Measurements from ENCODE around the gene SLC2A6. TPM values are rescaled to one million over a fixed set of nuclear protein-coding genes. Genes with fewer than 3 reads are reported as not detected.

Gene SLC2A6
- polyA plus RNA-seq, 2 donors, result 0.69 TPM

DNA sequence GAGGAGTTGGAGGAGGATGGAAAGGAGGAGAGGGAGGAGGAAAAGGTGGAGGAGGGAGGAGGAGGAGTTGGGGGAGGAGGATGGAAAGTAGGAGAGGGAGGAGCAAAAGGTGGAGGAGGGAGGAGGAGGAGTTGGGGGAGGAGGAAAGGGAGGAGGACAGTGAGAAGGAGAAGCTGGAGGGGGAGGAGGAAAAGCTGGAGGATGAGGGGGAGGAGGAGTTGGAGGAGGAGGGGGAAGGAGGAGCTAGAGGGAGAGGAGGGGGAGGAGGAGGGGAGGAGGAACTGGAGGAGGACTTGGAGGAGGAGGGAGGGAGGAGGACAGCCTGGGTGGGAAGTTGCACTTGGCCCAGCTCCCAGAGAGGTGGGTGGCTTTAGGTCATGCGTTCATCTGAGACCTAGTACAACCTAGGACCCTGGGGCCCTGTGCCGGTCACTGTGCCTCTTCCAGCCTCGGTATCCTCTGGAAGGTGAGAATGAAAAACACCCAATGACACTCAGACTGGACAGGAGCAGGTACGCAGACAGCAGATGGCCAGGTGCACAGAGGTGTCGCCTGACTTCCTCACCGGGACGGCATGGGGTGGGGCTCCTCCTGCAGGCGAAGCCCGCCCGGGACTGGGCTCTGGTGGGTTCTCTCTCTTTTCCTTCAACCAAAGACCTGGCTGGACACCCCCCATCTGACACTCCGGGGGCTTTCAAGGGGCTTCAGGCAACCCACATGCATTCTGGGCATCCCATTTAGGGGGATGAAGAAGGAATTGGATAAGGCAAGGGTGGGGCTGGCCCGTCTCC is 12.2 kb upstream of the SLC2A6 start:
- 78 to 79% methylated on average over 12 of the region's 12 CpGs for WGBS, 2 donors
- Histone ChIP-seq H3K27me3 (ENCODE audit: control insufficient read depth in 1 of 2, insufficient read depth in 2 of 2, low read length in 2 of 2) (no peaks in the 10 kb centered on the region), H3K4me3 (ENCODE audit: low read depth in 1 of 2, low read length in 2 of 2) (no peak overlapping the region), H3K9me3 (ENCODE audit: control insufficient read depth in 2 of 2, insufficient read depth in 1 of 2, low read depth in 1 of 2, low read length in 1 of 2) (no peaks in the 10 kb centered on the region), H3K4me1 (ENCODE audit: control insufficient read depth in 2 of 2, insufficient read depth in 2 of 2, low read length in 1 of 2) (peaks cover 0 to 3% of the 10 kb centered on the region in 2 donors), H3K36me3 (ENCODE audit: control insufficient read depth in 2 of 2, insufficient read depth in 2 of 2, low read length in 1 of 2) (no peaks in the 10 kb centered on the region), H3K27ac (ENCODE audit: low read depth in 2 of 2, low read length in 1 of 2) (no peak overlapping the region)

DNA sequence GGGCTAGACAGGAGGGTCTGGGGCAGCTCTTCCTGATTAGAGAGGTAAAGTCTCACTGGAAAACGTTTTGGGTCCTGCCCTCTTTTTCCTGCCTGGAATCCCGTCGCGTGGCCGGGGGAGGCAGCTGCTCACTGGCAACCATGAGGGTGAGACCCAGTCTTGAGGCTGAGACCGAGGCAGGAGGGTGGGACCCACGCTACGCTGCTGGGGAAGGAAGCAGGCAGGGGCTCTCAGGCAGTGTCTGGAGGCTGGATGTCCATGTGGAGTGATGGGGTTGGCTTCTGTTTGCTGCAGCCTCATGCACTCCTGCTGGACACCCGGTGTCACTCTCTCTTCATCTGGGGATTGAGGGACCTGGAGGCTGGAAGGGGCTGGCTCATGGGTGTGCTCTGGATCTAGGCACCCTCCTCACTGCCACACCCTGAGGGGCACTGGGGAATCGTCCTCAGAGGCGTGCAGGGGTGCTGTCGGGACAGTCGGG is 11.3 kb upstream of the SLC2A6 start:
- H3K4me3 ChIP-seq (ENCODE audit: low read depth in 1 of 2, low read length in 2 of 2), result no peak overlapping the region
- H3K9me3 ChIP-seq (ENCODE audit: control insufficient read depth in 2 of 2, insufficient read depth in 1 of 2, low read depth in 1 of 2, low read length in 1 of 2), result no peaks in the 10 kb centered on the region
- H3K36me3 ChIP-seq (ENCODE audit: control insufficient read depth in 2 of 2, insufficient read depth in 2 of 2, low read length in 1 of 2), result no peaks in the 10 kb centered on the region
- H3K4me1 ChIP-seq (ENCODE audit: control insufficient read depth in 2 of 2, insufficient read depth in 2 of 2, low read length in 1 of 2), result peaks cover 0 to 3% of the 10 kb centered on the region in 2 donors
- WGBS, 2 donors, result 54 to 60% methylated on average over 13 of the region's 13 CpGs
- no peaks in the 10 kb centered on the region for H3K27me3 ChIP-seq (ENCODE audit: control insufficient read depth in 1 of 2, insufficient read depth in 2 of 2, low read length in 2 of 2)
- H3K27ac ChIP-seq (ENCODE audit: low read depth in 2 of 2, low read length in 1 of 2), result no peak overlapping the region

DNA sequence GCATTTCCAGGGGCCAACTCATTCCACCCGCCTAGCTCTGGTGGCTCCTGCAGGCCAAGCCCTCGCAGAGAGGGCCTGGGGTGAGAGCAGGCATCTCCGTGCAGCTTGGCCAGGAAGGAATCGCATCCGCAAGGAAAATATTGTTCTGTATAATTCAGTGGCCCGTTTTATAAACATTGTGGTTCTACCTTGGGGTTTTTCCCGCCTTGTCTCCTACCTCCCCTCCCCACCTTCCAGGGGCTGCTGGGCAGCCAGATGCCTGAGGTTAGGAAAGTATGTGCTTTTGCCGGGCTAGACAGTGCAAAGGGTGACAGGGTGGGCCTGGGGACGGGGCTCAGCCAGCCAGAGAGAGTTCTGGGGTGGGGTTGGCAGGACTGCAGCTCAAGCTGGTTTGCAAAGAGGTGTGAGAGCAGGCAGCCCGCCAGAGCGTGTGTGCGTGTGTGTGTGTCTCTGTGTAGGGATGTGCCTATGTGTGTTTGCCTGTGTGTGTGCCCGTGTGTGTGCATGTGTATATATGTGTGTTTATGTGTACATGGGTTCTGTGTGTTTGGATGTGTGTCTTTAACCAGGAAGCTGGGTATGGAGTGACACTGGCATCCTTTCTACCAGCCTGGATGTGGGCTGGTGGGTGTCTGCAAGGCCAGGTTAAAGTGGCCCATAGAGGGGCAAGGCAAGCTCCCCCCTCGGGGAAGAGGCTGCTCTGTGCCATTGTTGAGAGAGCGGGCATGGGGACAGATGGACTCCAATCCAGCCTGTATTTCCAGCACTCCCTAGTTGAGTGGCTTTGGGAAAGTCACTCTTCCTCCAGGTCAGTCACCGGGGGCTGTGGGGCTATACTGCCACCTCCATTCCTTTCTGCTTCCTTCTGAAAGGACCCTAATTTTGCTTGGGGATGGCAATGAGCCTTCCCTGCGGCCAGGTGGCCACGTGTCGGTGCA is 10.6 kb upstream of the SLC2A6 start:
- H3K36me3 ChIP-seq (ENCODE audit: control insufficient read depth in 2 of 2, insufficient read depth in 2 of 2, low read length in 1 of 2), result no peaks in the 10 kb centered on the region
- peaks cover 0 to 3% of the 10 kb centered on the region in 2 donors for H3K4me1 ChIP-seq (ENCODE audit: control insufficient read depth in 2 of 2, insufficient read depth in 2 of 2, low read length in 1 of 2)
- no peak overlapping the region for H3K4me3 ChIP-seq (ENCODE audit: low read depth in 1 of 2, low read length in 2 of 2)
- no peaks in the 10 kb centered on the region for H3K9me3 ChIP-seq (ENCODE audit: control insufficient read depth in 2 of 2, insufficient read depth in 1 of 2, low read depth in 1 of 2, low read length in 1 of 2)
- no peaks in the 10 kb centered on the region for H3K27me3 ChIP-seq (ENCODE audit: control insufficient read depth in 1 of 2, insufficient read depth in 2 of 2, low read length in 2 of 2)
- H3K27ac ChIP-seq (ENCODE audit: low read depth in 2 of 2, low read length in 1 of 2), result no peak overlapping the region
- 81 to 82% methylated on average over 19 of the region's 19 CpGs for WGBS, 2 donors

DNA sequence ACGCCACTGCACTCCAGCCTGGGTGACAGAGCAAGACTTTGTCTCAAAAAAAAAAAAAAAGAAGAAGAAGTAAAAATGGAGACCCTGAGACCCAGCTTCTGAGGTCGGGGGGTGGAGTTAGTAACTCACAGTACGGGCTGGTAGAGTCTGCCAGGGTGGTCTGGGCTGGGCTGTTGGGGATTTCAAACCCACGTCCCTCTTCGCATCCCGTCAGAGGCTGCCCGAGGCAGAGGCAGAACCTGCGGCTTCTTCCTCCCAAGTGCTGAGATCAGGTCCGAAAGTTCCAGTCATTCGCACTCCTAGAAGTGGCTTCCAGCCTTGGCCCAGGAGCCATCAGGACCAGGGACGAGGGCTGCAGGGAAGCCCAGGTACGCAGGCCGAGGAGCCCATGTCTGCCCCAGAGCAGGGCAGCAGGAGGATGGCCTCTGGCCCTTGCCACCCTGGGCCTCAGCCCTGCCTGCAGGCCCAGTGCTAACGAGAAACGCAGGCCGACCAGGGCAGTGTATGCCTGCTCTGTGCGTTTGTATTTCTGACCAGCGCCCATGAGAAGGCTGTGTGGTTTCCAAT is 9.9 kb upstream of the SLC2A6 start:
- Histone ChIP-seq H3K36me3 (ENCODE audit: control insufficient read depth in 2 of 2, insufficient read depth in 2 of 2, low read length in 1 of 2) (no peaks in the 10 kb centered on the region), H3K4me3 (ENCODE audit: low read depth in 1 of 2, low read length in 2 of 2) (no peak overlapping the region), H3K27ac (ENCODE audit: low read depth in 2 of 2, low read length in 1 of 2) (no peak overlapping the region), H3K27me3 (ENCODE audit: control insufficient read depth in 1 of 2, insufficient read depth in 2 of 2, low read length in 2 of 2) (no peaks in the 10 kb centered on the region), H3K9me3 (ENCODE audit: control insufficient read depth in 2 of 2, insufficient read depth in 1 of 2, low read depth in 1 of 2, low read length in 1 of 2) (no peaks in the 10 kb centered on the region), H3K4me1 (ENCODE audit: control insufficient read depth in 2 of 2, insufficient read depth in 2 of 2, low read length in 1 of 2) (peaks cover 0 to 3% of the 10 kb centered on the region in 2 donors)
- WGBS, 2 donors, result 87% methylated on average over 17 to 18 of the region's 18 CpGs

DNA sequence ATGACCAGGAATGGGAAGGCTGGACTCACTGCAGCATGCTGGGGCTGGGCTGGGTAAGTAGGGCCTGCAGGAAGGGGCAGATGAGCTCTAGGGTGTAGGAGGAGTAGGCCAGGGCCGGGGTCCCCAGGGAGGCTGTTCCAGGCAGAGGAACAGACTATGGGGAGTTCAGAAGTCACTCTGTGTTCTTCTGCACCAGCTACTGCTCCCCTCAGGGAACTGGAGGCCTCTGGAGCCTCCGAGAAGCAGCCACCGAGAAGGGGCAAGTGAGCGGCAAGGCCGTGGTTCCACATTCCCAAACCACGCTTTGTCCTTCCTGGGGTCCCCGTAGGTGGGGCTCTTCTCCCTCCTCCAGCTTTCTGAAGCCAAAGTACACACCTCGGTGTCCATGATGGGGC is 8.4 kb upstream of the SLC2A6 start:
- no peaks in the 10 kb centered on the region for H3K4me1 ChIP-seq (ENCODE audit: control insufficient read depth in 2 of 2, insufficient read depth in 2 of 2, low read length in 1 of 2)
- 86 to 88% methylated on average over 8 of the region's 8 CpGs for WGBS, 2 donors
- H3K9me3 ChIP-seq (ENCODE audit: control insufficient read depth in 2 of 2, insufficient read depth in 1 of 2, low read depth in 1 of 2, low read length in 1 of 2), result no peaks in the 10 kb centered on the region
- no peaks in the 10 kb centered on the region for H3K27me3 ChIP-seq (ENCODE audit: control insufficient read depth in 1 of 2, insufficient read depth in 2 of 2, low read length in 2 of 2)
- no peaks in the 10 kb centered on the region for H3K36me3 ChIP-seq (ENCODE audit: control insufficient read depth in 2 of 2, insufficient read depth in 2 of 2, low read length in 1 of 2)
- H3K27ac ChIP-seq (ENCODE audit: low read depth in 2 of 2, low read length in 1 of 2), result no peak overlapping the region
- no peak overlapping the region for H3K4me3 ChIP-seq (ENCODE audit: low read depth in 1 of 2, low read length in 2 of 2)

DNA sequence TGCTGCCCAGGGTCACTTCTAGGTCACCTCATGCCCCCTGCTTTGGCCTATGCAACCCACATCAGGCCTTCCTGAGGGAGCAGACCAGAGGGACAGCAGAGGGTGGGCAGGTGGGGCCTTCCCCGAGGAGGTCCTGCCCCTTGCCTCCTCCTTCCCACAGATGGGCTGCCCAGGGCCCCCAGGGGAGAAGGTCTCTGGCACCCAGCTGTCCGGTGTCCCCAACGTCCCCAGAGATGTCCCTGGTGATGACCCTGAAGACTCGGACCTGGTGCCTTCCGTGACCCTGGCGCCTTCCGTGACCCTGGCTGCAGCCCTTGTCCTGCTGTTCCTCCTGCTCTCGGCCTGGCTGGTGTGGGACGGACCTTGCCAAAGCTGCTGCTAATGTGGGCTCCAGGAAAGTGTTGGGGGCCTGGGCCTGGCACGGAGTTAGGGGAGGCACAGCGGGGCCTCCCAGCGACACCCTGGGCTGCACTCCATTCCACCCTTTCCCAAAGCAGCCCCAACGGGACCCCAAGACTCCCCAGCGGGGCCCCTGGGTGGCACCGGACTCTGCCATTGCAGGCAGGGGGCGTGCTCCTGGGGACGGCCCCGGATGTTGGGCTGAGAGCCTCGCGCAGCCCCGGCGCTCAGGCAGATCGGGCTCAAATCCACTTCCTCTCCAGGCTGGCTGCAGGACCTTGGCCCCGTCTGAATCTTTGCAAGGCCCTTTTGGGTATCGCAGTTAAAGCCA is 6.8 kb upstream of the SLC2A6 start:
- no peaks in the 10 kb centered on the region for H3K4me1 ChIP-seq (ENCODE audit: control insufficient read depth in 2 of 2, insufficient read depth in 2 of 2, low read length in 1 of 2)
- H3K9me3 ChIP-seq (ENCODE audit: control insufficient read depth in 2 of 2, insufficient read depth in 1 of 2, low read depth in 1 of 2, low read length in 1 of 2), result no peaks in the 10 kb centered on the region
- 54 to 59% methylated on average over 23 to 25 of the region's 25 CpGs for WGBS, 2 donors
- H3K36me3 ChIP-seq (ENCODE audit: control insufficient read depth in 2 of 2, insufficient read depth in 2 of 2, low read length in 1 of 2), result no peaks in the 10 kb centered on the region
- H3K27ac ChIP-seq (ENCODE audit: low read depth in 2 of 2, low read length in 1 of 2), result no peak overlapping the region
- no peak overlapping the region for H3K4me3 ChIP-seq (ENCODE audit: low read depth in 1 of 2, low read length in 2 of 2)
- no peaks in the 10 kb centered on the region for H3K27me3 ChIP-seq (ENCODE audit: control insufficient read depth in 1 of 2, insufficient read depth in 2 of 2, low read length in 2 of 2)

DNA sequence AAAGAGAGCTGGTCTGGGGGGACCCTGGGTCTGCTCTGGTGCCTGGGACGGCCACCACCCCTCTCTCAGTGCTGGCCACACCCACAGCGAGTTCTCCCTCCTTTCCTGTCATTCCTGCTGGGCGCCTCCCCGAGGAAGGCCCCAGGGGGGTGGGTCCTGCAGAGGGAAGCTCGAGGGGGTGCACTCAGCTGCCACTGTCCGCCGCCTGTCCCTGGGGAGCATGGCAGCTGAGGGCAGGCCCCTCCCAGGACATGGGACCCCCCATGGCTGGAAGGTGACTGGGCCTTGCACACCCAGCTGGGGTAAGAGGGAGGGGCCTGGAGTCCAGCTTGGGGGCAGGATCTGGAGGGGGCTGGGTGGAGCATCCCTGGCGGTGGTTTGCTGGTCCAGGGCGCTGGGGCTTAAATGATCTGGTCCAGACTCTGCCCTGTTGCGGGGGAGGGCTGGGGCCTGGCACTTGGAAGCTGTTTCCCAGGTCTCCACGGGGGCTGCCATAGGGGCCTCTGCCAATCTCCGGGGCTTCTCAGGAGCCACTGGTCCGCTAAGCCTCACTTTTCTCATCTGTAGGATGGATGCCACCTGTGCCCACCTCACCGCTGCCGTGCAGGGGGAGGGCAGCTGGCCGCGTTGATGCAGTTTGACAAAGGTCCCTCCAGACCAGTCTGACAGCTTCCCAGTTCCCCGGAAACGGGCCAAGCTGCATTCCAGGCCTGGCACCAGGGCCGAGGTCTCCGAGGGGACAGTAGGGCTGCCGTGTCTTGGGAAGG is 6.0 kb upstream of the SLC2A6 start:
- Histone ChIP-seq H3K4me1 (ENCODE audit: control insufficient read depth in 2 of 2, insufficient read depth in 2 of 2, low read length in 1 of 2) (no peaks in the 10 kb centered on the region), H3K27me3 (ENCODE audit: control insufficient read depth in 1 of 2, insufficient read depth in 2 of 2, low read length in 2 of 2) (no peaks in the 10 kb centered on the region), H3K27ac (ENCODE audit: low read depth in 2 of 2, low read length in 1 of 2) (no peak overlapping the region), H3K36me3 (ENCODE audit: control insufficient read depth in 2 of 2, insufficient read depth in 2 of 2, low read length in 1 of 2) (no peaks in the 10 kb centered on the region), H3K4me3 (ENCODE audit: low read depth in 1 of 2, low read length in 2 of 2) (no peak overlapping the region), H3K9me3 (ENCODE audit: control insufficient read depth in 2 of 2, insufficient read depth in 1 of 2, low read depth in 1 of 2, low read length in 1 of 2) (no peaks in the 10 kb centered on the region)
- WGBS, 2 donors, result 49 to 56% methylated on average over 22 of the region's 22 CpGs

DNA sequence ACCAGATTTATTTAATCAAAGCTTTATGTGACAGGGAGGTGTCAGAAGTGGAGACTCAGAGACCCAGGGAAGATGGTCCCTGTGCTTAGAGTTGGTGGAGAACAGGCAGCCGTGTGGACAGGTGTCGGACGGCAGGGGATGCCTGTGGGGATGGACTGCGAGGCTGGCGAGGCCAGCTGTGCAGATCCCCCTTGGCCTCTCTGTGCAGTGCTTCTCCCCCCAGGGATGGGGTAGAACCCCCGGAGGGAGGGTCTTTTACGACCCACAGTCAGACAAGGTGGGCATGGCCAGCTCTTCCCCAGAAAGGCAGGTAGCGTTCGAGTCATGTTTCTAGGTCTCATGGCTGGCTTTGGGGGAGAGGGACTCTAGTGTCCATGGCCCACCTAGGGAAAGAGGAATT is 4.7 kb upstream of the SLC2A6 start:
- Histone ChIP-seq H3K4me3 (ENCODE audit: low read depth in 1 of 2, low read length in 2 of 2) (no peak overlapping the region), H3K9me3 (ENCODE audit: control insufficient read depth in 2 of 2, insufficient read depth in 1 of 2, low read depth in 1 of 2, low read length in 1 of 2) (no peaks in the 10 kb centered on the region), H3K4me1 (ENCODE audit: control insufficient read depth in 2 of 2, insufficient read depth in 2 of 2, low read length in 1 of 2) (peaks cover 0 to 5% of the 10 kb centered on the region in 2 donors), H3K27me3 (ENCODE audit: control insufficient read depth in 1 of 2, insufficient read depth in 2 of 2, low read length in 2 of 2) (no peaks in the 10 kb centered on the region), H3K27ac (ENCODE audit: low read depth in 2 of 2, low read length in 1 of 2) (no peak overlapping the region), H3K36me3 (ENCODE audit: control insufficient read depth in 2 of 2, insufficient read depth in 2 of 2, low read length in 1 of 2) (no peaks in the 10 kb centered on the region)
- WGBS, 2 donors, result 87 to 89% methylated on average over 9 of the region's 9 CpGs
